Skin of body (tissue), 2 donors: ENCODE data around the gene ADGRG7. TPM values are rescaled to one million over a fixed set of nuclear protein-coding genes. Genes with fewer than 3 reads are reported as not detected.

Experiments used
- DNase-seq: peaks from one replicate; lab custom pipeline; 2025; lab: John Stamatoyannopoulos, UW
- total RNA-seq: library from RNA; depleted of rRNA; stranded (reverse); fragments of >200 nt; gene quantifications from one replicate; pipeline ENCODE4 v1.2.3, GENCODE V29; 2014

The ADGRG7 gene
- total RNA-seq, 1 donor from 2014 or later, result 0.10 TPM

GRCh38 chr3:100602506-100603444, 6.6 kb upstream of the ADGRG7 start:
- no peak for DNase-seq

DNA sequence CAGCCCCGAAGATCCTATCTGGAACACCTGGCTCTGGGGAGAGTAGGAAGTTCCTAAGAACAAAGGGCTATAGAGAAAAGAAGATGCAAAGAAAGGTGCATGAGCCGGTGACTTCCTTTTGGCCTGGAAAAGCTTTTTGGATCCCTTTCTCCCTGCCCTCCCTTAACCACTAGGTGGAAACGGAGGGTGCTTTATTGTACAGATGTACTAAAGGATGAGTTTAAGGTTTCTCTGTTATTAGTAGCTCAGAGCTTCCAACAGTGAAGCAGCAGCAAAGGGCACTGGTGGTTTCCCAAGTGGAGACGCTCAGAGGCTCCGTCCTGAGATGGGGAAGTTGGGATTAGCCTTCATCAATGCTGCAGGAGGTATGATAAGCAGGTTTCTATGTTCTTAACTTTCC, 5.9 kb upstream of the ADGRG7 start:
- DNase-seq, result no peak

- no peak for DNase-seq
These were observed 4.0 kb upstream of the ADGRG7 start for GRCh38 chr3:100605358-100605757.

GRCh38 chr3:100606894-100607512, 2.4 kb upstream of the ADGRG7 start:
- DNase-seq, result no peak

GRCh38 chr3:100609963-100610362, 562 bp downstream of the ADGRG7 start:
- DNase-seq, result no peak

GRCh38 chr3:100611221-100611620, 1.8 kb downstream of the ADGRG7 start:
- no peak for DNase-seq

DNA sequence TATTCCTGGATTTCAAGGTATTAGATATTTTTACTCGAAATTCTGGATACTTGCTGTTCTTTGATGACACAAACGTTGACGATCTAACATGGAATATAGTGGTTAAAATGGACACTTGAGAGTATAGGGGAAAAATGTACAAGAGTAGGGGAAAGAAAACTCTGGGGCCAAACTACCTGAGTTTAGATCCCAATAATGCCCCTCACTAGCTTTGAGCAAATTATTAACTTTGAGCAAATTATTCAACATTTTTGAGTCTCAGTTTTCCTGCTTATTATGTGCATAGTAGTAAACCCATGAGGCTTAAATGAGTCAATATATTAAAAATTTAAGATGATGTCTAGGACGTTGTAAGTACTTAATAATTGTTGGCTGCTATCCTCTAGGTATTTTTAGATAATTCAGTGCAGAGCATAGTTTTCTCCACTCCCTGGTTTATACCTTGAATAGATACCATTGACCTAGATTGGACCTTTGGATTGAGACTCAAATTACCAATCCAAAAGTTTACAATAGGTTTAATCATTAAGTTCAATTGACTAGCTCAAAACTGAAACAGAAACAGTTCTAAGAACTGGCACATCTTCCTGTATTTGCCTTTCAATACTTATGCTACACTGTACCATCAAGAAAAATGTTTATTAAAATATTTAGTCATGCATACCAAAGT, 4.5 kb downstream of the ADGRG7 start:
- DNase-seq, result no peak

DNA sequence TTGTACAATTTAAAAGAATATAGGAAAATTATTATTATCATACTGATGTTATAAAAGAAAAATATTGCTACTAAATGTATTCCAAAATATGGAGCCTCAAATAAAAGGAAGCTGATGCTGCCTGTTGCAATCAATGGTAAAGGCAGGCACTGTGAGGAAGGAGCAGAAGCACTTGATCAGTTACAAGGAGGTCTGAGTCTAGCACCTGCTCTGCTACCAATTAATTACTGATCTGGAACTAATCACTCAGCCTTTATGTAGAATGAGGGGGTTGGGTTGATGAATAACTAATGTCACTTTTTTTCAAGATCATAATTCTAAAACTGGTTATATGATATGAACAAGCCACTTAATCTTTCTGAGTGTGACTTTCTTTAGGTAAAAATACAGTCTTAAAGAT, 5.5 kb downstream of the ADGRG7 start:
- no peak for DNase-seq

- DNase-seq, result no peak
These were observed 6.3 kb downstream of the ADGRG7 start for GRCh38 chr3:100615684-100616083.

- no peak for DNase-seq
These were observed 11.8 kb downstream of the ADGRG7 start for GRCh38 chr3:100621251-100621650.

GRCh38 chr3:100627491-100627890, 18.1 kb downstream of the ADGRG7 start:
- no peak for DNase-seq

DNA sequence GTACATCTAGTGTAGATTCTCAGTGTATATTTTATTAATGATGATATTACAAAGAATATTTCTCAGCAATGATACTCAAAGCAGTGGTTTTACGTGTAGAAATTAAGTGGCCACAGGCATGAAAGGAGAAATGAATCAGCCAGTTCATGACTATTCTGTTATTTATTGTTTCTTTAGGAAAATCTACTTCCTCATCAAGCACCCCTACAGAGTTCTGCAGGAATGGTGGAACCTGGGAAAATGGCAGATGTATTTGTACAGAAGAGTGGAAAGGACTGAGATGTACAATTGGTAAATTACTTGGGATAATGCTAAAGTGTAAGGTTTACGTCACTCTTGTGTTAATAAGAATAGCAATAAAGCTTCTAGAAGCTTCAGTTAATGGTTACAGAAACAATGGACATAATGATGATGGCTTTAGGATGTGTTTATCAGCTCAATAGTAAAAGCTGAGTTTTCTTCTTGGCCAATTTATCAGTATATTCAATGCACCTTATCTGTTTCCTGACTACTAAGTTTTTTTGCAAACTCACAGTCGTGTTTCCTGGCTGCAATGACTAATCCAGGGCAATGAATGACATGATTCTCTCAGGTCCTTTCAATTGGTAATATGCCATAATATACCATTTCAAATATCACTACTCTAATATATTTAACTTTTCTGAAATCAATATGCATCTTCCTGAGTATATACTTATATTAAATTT, 20.2 kb downstream of the ADGRG7 start:
- DNase-seq, result no peak

DNA sequence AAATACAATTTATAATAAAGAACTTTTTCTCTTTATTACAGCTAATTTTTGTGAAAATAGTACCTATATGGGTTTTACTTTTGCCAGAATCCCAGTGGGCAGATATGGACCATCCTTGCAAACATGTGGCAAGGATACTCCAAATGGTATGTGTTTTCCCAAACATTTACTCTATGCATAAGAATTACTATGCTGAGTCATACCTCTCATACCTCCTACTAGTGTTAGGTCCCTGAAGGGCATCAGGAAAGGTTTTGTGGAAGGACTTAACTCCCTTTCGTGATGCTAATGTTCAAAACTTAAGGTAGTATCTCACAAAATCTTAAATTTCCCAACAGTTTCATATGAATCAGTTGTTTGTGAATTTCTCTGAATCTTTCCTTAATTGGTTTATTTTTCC, 21.3 kb downstream of the ADGRG7 start:
- no peak for DNase-seq

GRCh38 chr3:100631236-100631635, 21.8 kb downstream of the ADGRG7 start:
- DNase-seq, result no peak

DNA sequence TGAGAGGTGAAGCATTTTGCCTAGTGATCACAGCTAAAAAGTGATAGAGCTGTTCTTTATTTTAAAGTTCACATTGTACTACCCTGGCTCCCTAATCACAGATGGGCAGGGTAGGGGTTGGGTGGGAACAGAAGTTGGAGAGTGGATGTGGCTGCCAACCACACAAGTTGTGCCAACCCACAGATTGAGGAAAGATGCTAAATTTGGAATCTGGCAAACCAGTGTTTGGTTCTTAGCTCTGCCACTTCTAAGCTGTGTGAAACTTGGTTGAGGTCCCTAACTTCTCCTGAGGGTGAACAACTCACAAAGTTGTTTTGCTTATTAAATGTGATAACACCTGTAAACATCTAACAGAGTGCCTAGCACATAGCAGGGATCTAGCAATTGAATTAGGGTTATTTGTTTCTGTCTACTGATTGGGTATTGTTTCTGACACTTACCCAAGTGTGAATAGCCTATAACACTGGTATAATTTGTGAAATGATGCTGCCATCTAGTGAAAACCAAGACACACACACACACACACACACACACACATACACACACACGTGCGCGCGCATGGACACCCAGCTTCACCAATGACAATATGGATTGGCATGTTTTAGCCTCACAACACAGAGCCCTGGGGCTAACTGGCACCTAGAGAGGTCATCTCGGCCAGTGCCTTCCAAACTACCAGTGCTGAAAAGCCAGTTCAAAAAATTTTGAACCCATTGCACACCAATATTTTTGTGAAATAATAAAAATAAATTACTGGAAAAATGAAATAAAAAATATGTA, 25.3 kb downstream of the ADGRG7 start:
- no peak for DNase-seq

DNA sequence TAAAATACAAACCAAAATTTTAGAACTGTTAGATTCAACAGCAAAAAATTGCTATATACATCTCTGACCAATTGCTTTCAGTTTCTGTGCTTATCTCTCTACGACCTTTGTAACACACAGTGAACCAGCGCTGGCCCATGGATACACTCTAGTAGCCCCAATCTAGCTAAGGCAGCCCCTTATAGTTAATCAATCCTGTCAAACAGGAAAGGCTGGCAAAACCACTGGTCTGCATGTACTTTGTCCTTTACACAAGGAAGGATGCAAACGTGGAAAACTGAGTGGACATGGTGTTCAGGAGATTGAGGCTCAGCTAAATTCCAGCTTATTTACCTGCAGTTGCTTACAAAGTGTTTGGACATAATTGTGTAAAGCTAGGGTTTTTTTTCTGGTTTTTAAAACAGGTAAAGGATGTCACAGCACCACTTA, 25.9 kb downstream of the ADGRG7 start:
- no peak for DNase-seq

DNA sequence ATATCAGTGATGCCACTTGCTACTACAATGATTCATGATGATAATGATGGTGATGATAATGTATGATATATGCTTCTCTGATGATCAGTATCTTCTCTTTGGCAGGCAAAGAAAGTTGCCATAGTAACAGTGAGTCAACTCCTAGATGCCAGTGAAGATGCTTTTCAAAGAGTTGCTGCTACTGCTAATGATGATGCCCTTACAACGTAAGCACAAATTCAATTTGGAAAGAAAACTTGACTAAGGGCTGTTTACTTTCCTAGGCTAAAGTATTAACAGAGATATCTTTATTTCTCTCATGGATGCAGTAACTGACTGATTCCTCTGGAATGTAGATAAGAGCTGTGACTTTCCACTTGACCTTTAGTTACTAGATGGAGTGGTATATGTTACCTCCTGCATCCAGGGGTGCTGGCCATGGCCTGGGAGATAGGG, 27.8 kb downstream of the ADGRG7 start:
- DNase-seq, result no peak

GRCh38 chr3:100640633-100641032, 31.2 kb downstream of the ADGRG7 start:
- DNase-seq, result no peak

- DNase-seq, result no peak
These were observed 32.2 kb downstream of the ADGRG7 start for GRCh38 chr3:100641471-100642032.

- DNase-seq, result no peak
These were observed 36.5 kb downstream of the ADGRG7 start for GRCh38 chr3:100645913-100646312.
